HG02885 (cell line): ENCODE measurements around the gene PHKG2.
A peak's percentile ranks its signal among the peaks of the same experiment; 100 is the strongest.

ENCODE experiments used
- ATAC-seq: cut with Tn5 transposase; IDR thresholded peaks from one replicate; pipeline ENCODE4 v1.9.1; 2021; ENCODE audit warnings: mild to moderate bottlenecking; ENCODE audit not compliant: unreplicated experiment, poor library complexity

The PHKG2 gene

GRCh38 chr16:30725418-30725792 is 22.8 kb upstream of the PHKG2 start:
- ATAC-seq = no peak

GRCh38 chr16:30728321-30728720 is 19.9 kb upstream of the PHKG2 start:
- no peak for ATAC-seq

- ATAC-seq = no peak
Observed at GRCh38 chr16:30728899-30729672, 19.1 kb upstream of the PHKG2 start.

- no peak for ATAC-seq
Observed at GRCh38 chr16:30731411-30731810, 16.8 kb upstream of the PHKG2 start.

- ATAC-seq = no peak
Observed at GRCh38 chr16:30736995-30737793, 11.0 kb upstream of the PHKG2 start.

- no peak for ATAC-seq
Observed at GRCh38 chr16:30737794-30738648, 10.2 kb upstream of the PHKG2 start.

- ATAC-seq = no peak
Observed at GRCh38 chr16:30738984-30739951, 9.0 kb upstream of the PHKG2 start.

GRCh38 chr16:30740364-30741251 is 7.6 kb upstream of the PHKG2 start:
- ATAC-seq = no peak

GRCh38 chr16:30741461-30741914 is 6.7 kb upstream of the PHKG2 start:
- no peak for ATAC-seq

- ATAC-seq = no peak
Observed at GRCh38 chr16:30743716-30744115, 4.5 kb upstream of the PHKG2 start.

GRCh38 chr16:30744183-30744582 is 4.0 kb upstream of the PHKG2 start:
- no peak for ATAC-seq

- ATAC-seq = no peak
Observed at GRCh38 chr16:30745082-30745481, 3.1 kb upstream of the PHKG2 start.

- no peak for ATAC-seq
Observed at GRCh38 chr16:30746638-30747175, 1.5 kb upstream of the PHKG2 start.

GRCh38 chr16:30747331-30747730 is 894 bp upstream of the PHKG2 start:
- no peak for ATAC-seq

- ATAC-seq = peak; percentile 17
Observed at GRCh38 chr16:30748634-30749445, 615 bp downstream of the PHKG2 start.

- no peak for ATAC-seq
Observed at GRCh38 chr16:30750201-30750600, 2.0 kb downstream of the PHKG2 start.

- ATAC-seq = no peak
Observed at GRCh38 chr16:30750876-30751465, 2.7 kb downstream of the PHKG2 start.
